ENCODE data around the gene AIPL1.

The AIPL1 gene

GRCh38 chr17:6376931-6377361 is 58.0 kb downstream of the AIPL1 start:
- Histone ChIP-seq H3K36me3 (ENCODE audit: low read length) (no peaks in the 10 kb centered on the region), H3K9ac (ENCODE audit: low read length) (no peak overlapping the region), H3K4me3 (ENCODE audit: insufficient read depth, low read length, poor library complexity, severe bottlenecking) (no peak overlapping the region), H3F3A (ENCODE audit: insufficient read depth) (no peaks in the 10 kb centered on the region), H3K4me2 (ENCODE audit: low read depth, low read length, poor library complexity, severe bottlenecking) (no peak overlapping the region), H2AFZ (ENCODE audit: low read depth, low read length, severe bottlenecking) (no peak overlapping the region), H4K20me1 (ENCODE audit: low read depth, low read length) (no peaks in the 10 kb centered on the region), H3K9me2 (replicated peaks; ENCODE audit: insufficient read depth, low read length) (no peaks in the 10 kb centered on the region), H3K79me2 (ENCODE audit: insufficient read depth, low read length) (no peaks in the 10 kb centered on the region), H3K27ac (ENCODE audit: low read depth, low read length) (no peak overlapping the region), H3K9me3 (ENCODE audit: insufficient read depth, low read length) (no peaks in the 10 kb centered on the region; the same call in 1 of the 2 replicates), H3K27me3 (ENCODE audit: low read length) (no peaks in the 10 kb centered on the region; the same call in 1 of the 2 replicates)
- no peak for TF ChIP-seq CTCF (IDR thresholded peaks at IDR 0.05; ENCODE audit: insufficient read depth, low read length, poor library complexity, severe bottlenecking)
- TF ChIP-seq EZH2phosphoT487 (conservative IDR thresholded peaks at IDR 0.05; ENCODE audit: low read length), result no peak

- Histone ChIP-seq H3F3A (ENCODE audit: insufficient read depth) (no peaks in the 10 kb centered on the region), H3K27me3 (ENCODE audit: low read length) (no peaks in the 10 kb centered on the region; the same call in 1 of the 2 replicates), H3K27ac (ENCODE audit: low read depth, low read length) (no peak overlapping the region), H3K9ac (ENCODE audit: low read length) (no peak overlapping the region), H3K36me3 (ENCODE audit: low read length) (no peaks in the 10 kb centered on the region), H4K20me1 (ENCODE audit: low read depth, low read length) (no peaks in the 10 kb centered on the region), H3K79me2 (ENCODE audit: insufficient read depth, low read length) (no peaks in the 10 kb centered on the region), H3K9me2 (replicated peaks; ENCODE audit: insufficient read depth, low read length) (no peaks in the 10 kb centered on the region), H3K9me3 (ENCODE audit: insufficient read depth, low read length) (no peaks in the 10 kb centered on the region; the same call in 1 of the 2 replicates), H3K4me3 (ENCODE audit: insufficient read depth, low read length, poor library complexity, severe bottlenecking) (no peak overlapping the region), H2AFZ (ENCODE audit: low read depth, low read length, severe bottlenecking) (no peak overlapping the region), H3K4me2 (ENCODE audit: low read depth, low read length, poor library complexity, severe bottlenecking) (no peak overlapping the region)
- no peak for TF ChIP-seq CTCF (IDR thresholded peaks at IDR 0.05; ENCODE audit: insufficient read depth, low read length, poor library complexity, severe bottlenecking)
- TF ChIP-seq EZH2phosphoT487 (conservative IDR thresholded peaks at IDR 0.05; ENCODE audit: low read length), result no peak
These were observed 60.1 kb downstream of the AIPL1 start for GRCh38 chr17:6374761-6375312.

GRCh38 chr17:6374271-6374691 is 60.6 kb downstream of the AIPL1 start:
- Histone ChIP-seq H3K27me3 (ENCODE audit: low read length) (no peaks in the 10 kb centered on the region; the same call in 1 of the 2 replicates), H3K9ac (ENCODE audit: low read length) (no peak overlapping the region), H3K9me2 (replicated peaks; ENCODE audit: insufficient read depth, low read length) (no peaks in the 10 kb centered on the region), H3K9me3 (ENCODE audit: insufficient read depth, low read length) (no peaks in the 10 kb centered on the region; the same call in 1 of the 2 replicates), H3K4me2 (ENCODE audit: low read depth, low read length, poor library complexity, severe bottlenecking) (no peak overlapping the region), H2AFZ (ENCODE audit: low read depth, low read length, severe bottlenecking) (no peak overlapping the region), H3K4me3 (ENCODE audit: insufficient read depth, low read length, poor library complexity, severe bottlenecking) (no peak overlapping the region), H4K20me1 (ENCODE audit: low read depth, low read length) (no peaks in the 10 kb centered on the region), H3K36me3 (ENCODE audit: low read length) (no peaks in the 10 kb centered on the region), H3K79me2 (ENCODE audit: insufficient read depth, low read length) (no peaks in the 10 kb centered on the region), H3K27ac (ENCODE audit: low read depth, low read length) (no peak overlapping the region), H3F3A (ENCODE audit: insufficient read depth) (no peaks in the 10 kb centered on the region)
- TF ChIP-seq EZH2phosphoT487 (conservative IDR thresholded peaks at IDR 0.05; ENCODE audit: low read length), result no peak
- no peak for TF ChIP-seq CTCF (IDR thresholded peaks at IDR 0.05; ENCODE audit: insufficient read depth, low read length, poor library complexity, severe bottlenecking)
